Activated CD4-positive, alpha-beta T cell treated with anti-CD3 and anti-CD28 coated beads for 1 hour (primary cell): ENCODE measurements around the gene CLCNKA.

Experiments
- DNase-seq: peaks from one replicate; pipeline ENCODE4 v3.0.0-alpha.2; 2020

CLCNKA gene

GRCh38 chr1:16082283-16083038, 60.6 kb downstream of the CLCNKA start:
- peak; percentile 43 for DNase-seq

DNA sequence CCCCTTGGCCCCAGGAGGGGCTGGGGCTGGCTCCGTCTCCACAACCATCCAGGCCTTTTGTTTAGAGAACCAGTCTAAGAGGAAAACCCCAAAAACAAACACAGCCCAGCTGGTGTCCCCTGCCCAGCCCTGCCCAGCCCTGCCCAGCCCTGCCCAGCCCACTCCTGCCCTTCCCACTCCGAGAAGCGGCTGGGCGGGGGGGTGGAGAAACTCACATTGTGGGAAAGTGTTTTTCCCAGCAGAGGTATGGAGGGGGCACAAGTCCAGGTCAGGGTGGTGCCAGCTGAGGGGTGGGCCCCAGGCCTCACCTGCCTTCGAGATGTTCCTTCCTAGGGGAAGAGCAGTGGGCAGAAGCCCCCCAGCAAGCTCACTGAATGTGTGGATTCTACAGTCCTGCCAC, 61.6 kb downstream of the CLCNKA start:
- no peak for DNase-seq
